GM12874 (cell line): ENCODE measurements around the gene C10orf143.

Source experiments
- CTCF ChIP-seq: IDR thresholded peaks from 2 replicates; pipeline ENCODE4 v1.5.1; 2011; ENCODE audit warnings: low read depth, mild to moderate bottlenecking, control low read depth, low read length, moderate library complexity; ENCODE audit not compliant: insufficient read depth

C10orf143 gene

DNA sequence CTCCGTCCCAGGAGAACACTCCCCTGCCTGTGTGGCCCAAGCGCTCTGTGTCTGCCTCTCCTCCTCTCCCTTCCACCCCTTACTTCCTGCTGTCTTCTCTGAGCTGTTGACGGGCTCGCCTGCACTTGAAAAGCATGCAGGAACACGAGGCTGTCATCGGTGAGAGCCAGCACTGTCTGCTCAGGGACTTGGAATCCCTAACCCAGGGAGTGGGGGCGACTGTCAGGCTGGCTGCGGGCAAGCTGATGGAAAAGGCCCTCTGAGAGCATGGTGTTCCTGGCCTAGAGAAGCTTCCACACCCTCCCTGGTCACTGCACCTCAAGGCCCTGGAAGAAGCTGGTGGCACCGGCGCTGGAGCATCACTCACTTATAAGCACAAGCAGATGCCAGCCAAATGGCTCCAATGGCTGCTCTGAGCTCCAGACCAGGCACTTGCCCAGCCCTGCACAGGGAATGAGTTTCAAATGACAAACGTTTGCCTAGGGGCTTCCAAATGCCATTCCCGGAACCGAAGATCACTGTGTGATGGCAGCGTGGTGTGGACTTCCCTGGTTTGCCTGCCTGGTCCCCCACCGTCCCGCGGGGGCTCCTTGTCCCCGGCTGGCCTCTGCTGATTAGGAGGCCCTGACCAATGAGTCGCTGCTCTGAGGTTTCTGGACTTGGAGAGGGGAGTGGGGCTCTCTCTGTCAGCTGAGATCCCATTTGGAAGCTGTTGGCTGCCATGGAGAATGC, 89.8 kb downstream of the C10orf143 start:
- TF ChIP-seq CTCF: no peak

GRCh38 chr10:130018730-130019185, 91.9 kb downstream of the C10orf143 start:
- TF ChIP-seq CTCF: no peak

- TF ChIP-seq CTCF: no peak
Measured at GRCh38 chr10:130018265-130018664, 92.4 kb downstream of the C10orf143 start.

GRCh38 chr10:130017631-130018022, 93.0 kb downstream of the C10orf143 start:
- TF ChIP-seq CTCF: no peak

DNA sequence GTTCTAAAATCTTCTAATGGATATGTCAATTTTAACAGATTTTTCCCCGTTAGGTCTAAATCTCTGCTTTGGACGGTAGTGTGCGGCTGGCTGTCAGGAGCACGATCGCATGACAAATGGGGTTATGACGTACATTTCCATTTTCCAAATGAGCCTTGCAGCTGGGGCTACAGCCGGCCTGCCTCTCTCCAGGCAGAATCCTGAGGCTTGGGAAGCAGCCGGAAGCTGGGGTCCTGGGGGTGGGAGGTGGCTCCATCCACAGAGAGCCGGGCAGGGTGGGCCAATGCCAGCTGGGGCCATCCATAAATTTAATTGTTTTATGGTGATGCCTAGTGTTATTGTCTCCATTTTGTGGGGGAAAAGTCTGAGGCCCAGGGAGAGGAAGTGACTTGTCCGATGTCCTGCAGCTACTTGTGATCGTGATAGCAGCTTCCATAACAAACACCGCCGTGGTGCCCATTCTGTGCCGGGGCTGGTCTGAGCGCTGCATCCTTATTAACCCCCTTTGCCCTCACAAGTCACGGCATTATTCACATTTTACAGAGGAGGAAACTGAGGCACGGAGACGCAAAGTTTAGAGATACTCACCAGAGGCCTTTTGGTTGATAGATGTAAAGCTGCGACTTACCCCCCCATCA, 93.5 kb downstream of the C10orf143 start:
- TF ChIP-seq CTCF: no peak

DNA sequence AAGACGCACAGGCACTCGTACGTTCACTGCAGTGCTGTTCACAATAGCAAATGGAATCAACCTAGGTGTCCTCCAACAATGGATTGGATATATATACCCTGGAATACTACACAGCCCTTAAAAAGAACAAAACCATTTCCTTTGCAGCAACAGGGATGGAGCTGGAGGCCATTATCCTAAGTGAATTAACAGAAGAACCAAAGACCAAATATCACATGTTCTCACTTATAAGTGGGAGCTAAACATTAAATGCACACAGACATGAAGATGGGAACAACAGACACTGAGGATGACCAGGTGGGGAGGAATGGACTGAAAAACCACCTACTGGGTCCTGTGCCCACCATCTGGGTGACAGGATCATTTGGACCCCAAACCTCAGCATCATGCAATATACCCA, 94.5 kb downstream of the C10orf143 start:
- TF ChIP-seq CTCF: no peak

DNA sequence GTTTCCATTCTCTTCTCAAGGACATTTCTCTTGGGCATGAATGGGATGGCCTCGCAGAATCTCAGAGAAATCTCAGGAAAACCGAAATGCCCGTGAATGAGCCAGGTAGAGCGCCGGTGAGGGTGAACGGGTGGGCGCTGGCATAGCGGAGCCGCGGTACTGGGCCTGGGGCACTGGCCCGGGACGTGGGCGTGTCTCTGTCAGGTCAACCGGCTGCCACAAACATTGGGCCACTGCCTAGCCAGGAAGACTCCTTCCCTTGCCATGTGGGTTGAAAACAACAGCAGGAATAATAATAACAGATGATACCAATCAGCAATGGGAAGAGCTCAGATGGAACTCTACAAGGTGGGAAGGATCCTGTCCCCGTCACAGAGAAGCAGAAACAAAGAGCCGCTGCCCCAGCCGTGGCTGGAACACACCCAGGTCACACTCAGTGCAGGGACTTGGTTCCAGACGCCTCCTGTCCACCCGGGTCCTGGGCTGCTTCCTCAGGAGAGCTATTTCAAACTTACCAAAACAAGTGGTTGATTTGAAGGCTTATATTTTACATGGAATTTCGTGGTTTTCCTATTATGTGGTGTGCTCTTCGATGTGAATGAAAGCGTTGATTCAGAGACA, 95.4 kb downstream of the C10orf143 start:
- TF ChIP-seq CTCF: no peak
